Urinary bladder (tissue), 4 donors: ENCODE results near the gene DPP10. TPM values are rescaled to one million over a fixed set of nuclear protein-coding genes. Genes with fewer than 3 reads are reported as not detected.

ENCODE experiments used
- DNase-seq: peaks from one replicate; pipeline ENCODE4 v3.0.0-alpha.2; 2015; ENCODE audit errors: extremely low spot score
- H3K27ac ChIP-seq: one replicate; pipeline ENCODE4 v1.5.1; 2013; ENCODE audit warnings: low read depth, mild to moderate bottlenecking, moderate library complexity
- H3K36me3 ChIP-seq: one replicate; pipeline ENCODE4 v1.6.1; 2013; ENCODE audit warnings: mild to moderate bottlenecking, moderate library complexity; ENCODE audit not compliant: insufficient read depth
- H3K4me1 ChIP-seq: one replicate; pipeline ENCODE4 v1.6.1; 2013; ENCODE audit warnings: mild to moderate bottlenecking, moderate library complexity; ENCODE audit not compliant: insufficient read depth
- H3K4me3 ChIP-seq: one replicate; pipeline ENCODE4 v1.5.1; 2013; ENCODE audit warnings: low read depth, low read length
- WGBS: extraction: QIAGEN DNeasy Blood & Tissue Kit; methylation state at CpG from one replicate; pipeline ENCODE4 v1.1.7; 2013; 5-methylcytosine and 5-hydroxymethylcytosine counted together
- polyA plus RNA-seq: library from polyadenylated mRNA; stranded (reverse); fragments of 200-250 nt; gene quantifications from one replicate; pipeline ENCODE4 v1.2.3, GENCODE V29; 2013
- total RNA-seq: library from RNA; depleted of rRNA; stranded (reverse); fragments of >200 nt; gene quantifications from one replicate; pipeline ENCODE4 v1.2.3, GENCODE V29; 2014
- donor health status: healthy with polysubstance abuse.
- donor health status: healthy.

Gene DPP10
- total and polyA plus RNA-seq, 2 donors: 0.32 to 12.4 TPM

GRCh38 chr2:115161771-115162493, 719.5 kb downstream of the DPP10 start:
- WGBS: under 1% methylated on average over 81 of the region's 83 CpGs
- no peaks in the 10 kb centered on the region for H3K4me1 ChIP-seq

DNA sequence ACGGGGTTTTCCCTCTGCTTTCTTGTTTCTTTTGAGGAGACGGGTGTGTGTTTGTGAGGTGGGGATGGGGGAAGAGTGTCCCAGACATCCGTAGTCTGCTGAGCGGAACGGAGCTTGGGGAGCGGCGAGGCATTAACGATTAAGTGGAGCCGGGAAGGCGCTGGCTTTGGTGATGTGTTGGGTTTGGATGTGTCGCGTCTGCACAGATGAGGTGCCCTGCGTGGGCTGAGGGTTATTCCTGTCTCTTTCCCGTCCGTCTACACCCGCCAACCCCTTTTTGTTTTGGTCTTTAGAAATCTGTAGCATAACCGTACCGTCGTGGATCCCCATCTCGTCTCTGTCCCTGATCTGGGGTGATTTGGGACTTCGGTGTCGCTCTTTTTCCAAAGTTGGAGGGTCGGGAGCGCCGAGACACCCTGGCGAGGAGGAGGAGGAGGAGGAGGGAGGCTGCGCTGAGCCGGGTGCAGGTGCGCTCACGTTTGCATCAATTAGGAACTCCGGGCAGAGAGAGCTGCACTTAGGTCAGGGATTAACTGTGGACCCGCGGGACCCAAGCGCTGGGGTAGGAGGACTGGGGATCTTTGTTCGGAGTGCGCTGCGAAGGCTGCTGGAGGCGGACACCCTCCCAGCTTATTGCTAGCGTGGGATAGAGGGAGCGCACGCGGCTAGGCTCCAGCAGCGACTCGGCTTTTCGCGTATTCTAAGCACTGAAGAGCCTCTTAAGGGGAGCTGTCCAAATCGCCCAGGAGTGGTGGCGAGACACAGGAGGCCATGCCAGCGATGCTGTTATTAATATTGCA, 720.3 kb downstream of the DPP10 start:
- Histone ChIP-seq H3K36me3 (no peaks in the 10 kb centered on the region), H3K27ac (no peak overlapping the region), H3K4me3 (no peak overlapping the region), H3K4me1 (no peaks in the 10 kb centered on the region)
- no peak for DNase-seq
- WGBS: under 1% methylated on average over 49 of the region's 49 CpGs

More at GRCh38 chr2:115161771-115162493, 719.5 kb downstream of the DPP10 start:
- DNase-seq: no peak
- Histone ChIP-seq H3K27ac (no peak overlapping the region), H3K36me3 (no peaks in the 10 kb centered on the region), H3K4me3 (peak overlapping the region; percentile 39)

DNA sequence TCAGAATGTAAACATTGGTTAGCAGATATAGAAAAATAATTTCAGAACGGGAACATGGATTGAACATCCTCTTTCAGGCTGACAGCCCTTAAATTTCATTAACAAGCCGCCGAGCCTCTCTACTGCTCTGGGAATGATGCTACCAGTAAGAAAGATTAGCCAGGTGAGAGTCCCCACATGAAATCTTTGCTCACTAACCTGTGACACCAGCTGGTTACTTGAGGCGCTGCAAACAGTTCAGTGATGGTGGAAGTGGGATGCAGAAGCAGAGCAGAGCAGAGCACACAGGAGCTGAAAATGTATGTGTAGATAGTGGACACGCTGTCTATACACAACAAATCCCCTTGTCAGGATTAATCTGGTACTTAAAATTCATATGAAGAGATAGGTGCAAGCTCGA, 721.1 kb downstream of the DPP10 start:
- no peaks in the 10 kb centered on the region for H3K36me3 ChIP-seq
- no peak overlapping the region for H3K4me3 ChIP-seq
- WGBS: 27% methylated on average over 6 of the region's 6 CpGs
- no peak overlapping the region for H3K27ac ChIP-seq
- DNase-seq: no peak
- H3K4me1 ChIP-seq: no peaks in the 10 kb centered on the region

DNA sequence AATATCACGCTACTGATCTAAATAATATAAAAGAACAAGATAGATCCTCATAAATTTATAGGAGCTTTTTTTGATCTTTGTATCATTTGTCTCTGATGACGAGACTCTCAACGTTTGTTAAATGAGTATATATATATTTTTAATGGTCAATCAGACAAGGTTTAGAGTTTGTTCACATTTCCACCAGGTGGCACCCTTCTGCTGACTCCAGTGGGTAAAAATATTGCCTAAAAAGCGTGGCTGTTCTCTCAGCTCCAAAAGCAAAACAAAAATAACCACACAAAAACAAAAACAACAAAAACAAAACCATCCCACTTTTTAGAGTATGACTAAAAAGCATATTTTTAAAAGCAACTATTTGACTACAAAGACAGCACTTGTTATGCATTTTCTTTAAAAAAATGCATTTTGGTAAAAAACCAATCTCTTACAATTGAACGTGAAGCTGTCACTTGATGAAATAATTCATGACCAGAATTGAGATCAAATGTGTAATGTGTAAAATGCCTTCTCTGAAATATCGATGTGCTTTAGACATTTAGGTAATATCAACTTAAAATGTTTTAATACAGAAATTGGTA, 723.2 kb downstream of the DPP10 start:
- H3K36me3 ChIP-seq: no peaks in the 10 kb centered on the region
- no peak overlapping the region for H3K4me3 ChIP-seq
- no peaks in the 10 kb centered on the region for H3K4me1 ChIP-seq
- H3K27ac ChIP-seq: no peak overlapping the region
- no peak for DNase-seq
- 37% methylated on average over 6 of the region's 6 CpGs for WGBS

DNA sequence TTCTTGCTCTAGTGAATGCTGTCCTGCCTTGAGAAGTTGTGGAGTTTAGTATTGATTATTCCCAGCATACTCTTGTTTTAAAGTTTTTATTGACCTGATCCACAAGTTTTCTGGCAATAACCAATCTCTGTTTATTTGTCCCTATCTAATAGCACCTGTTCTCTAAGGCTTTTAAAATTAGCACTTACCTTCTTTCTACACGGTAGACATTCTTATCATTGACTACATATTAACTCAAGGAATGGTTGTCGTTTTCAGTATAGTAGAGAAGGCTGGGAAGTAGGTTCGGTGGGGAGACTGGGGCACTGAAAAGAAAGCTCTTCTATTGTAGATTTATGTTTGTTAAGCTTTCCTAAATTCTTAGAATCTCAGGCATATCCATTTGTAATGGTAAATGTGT, 726.0 kb downstream of the DPP10 start:
- DNase-seq: no peak
- H3K4me1 ChIP-seq: no peaks in the 10 kb centered on the region
- no peak overlapping the region for H3K27ac ChIP-seq
- H3K4me3 ChIP-seq: no peak overlapping the region
- 42% methylated on average over 3 of the region's 3 CpGs for WGBS
- H3K36me3 ChIP-seq: no peaks in the 10 kb centered on the region

DNA sequence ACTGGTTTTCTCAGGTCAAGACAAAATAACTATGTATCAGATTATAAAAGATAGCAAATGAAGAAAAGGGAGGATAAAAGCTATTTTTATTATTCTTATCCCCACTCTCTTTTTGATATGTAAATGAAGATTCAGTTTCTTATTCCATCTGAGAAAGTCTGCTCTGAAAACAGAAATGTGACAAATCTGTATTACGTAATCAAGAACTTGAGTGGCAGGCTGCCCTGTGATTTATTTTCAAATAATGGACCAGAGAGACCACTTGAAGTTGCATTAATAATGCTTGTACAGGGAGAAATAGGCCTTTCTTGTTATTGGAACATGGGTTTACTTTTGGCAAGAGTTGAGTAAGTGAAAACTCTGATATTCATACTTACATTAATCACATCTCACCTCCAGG, 727.4 kb downstream of the DPP10 start:
- H3K27ac ChIP-seq: no peak overlapping the region
- H3K36me3 ChIP-seq: no peaks in the 10 kb centered on the region
- H3K4me3 ChIP-seq: no peak overlapping the region
- DNase-seq: no peak
- no peaks in the 10 kb centered on the region for H3K4me1 ChIP-seq
- 92% methylated on average over 1 of the region's 1 CpG for WGBS

DNA sequence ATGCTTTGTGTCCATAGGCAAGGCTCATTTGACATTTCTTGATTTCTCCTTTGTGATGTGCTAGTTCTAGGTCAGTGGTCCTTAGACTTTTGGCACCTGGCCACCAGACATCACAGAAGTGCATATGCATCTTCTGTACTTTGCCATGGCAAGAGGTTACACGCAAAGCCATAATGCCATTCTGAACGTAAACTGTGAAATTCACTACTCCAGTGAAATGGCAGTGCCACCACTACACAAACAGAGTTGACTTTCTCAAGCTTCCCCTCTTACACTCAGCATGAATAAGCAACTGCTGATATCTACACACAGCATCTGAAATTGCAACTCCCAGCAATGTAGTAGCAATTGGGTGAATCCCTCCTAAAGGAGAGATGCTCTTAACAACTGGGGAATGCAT, 729.3 kb downstream of the DPP10 start:
- no peaks in the 10 kb centered on the region for H3K36me3 ChIP-seq
- DNase-seq: no peak
- WGBS: 90% methylated on average over 2 of the region's 2 CpGs
- no peak overlapping the region for H3K4me3 ChIP-seq
- no peak overlapping the region for H3K27ac ChIP-seq
- H3K4me1 ChIP-seq: no peaks in the 10 kb centered on the region

DNA sequence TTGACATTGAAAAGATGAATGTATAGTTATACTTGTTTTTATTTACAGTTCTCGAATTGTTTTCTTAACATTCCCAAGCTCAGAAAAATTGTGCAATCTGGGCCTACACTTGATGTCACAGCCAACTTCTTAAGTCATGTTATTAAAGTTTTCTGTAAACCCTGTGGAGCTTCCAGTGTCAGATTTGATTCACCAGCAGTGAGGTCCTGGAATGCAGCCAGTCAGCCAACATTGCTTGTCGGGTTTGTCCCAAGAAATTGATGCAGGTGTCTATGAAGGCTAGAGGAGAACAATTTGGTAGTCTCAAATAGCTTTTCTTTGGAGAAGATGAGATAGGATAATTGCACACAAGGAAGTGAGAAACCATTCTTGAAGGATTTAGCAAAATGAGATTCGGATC, 732.2 kb downstream of the DPP10 start:
- no peaks in the 10 kb centered on the region for H3K36me3 ChIP-seq
- H3K4me3 ChIP-seq: no peak overlapping the region
- WGBS: 65% methylated on average over 3 of the region's 3 CpGs
- H3K4me1 ChIP-seq: no peaks in the 10 kb centered on the region
- no peak for DNase-seq
- no peak overlapping the region for H3K27ac ChIP-seq

- Histone ChIP-seq H3K27ac (no peak overlapping the region), H3K36me3 (no peaks in the 10 kb centered on the region), H3K4me1 (no peaks in the 10 kb centered on the region), H3K4me3 (no peak overlapping the region)
- WGBS: 48% methylated on average over 3 of the region's 3 CpGs
- DNase-seq: no peak
Measured at GRCh38 chr2:115183144-115183543, 740.7 kb downstream of the DPP10 start.

DNA sequence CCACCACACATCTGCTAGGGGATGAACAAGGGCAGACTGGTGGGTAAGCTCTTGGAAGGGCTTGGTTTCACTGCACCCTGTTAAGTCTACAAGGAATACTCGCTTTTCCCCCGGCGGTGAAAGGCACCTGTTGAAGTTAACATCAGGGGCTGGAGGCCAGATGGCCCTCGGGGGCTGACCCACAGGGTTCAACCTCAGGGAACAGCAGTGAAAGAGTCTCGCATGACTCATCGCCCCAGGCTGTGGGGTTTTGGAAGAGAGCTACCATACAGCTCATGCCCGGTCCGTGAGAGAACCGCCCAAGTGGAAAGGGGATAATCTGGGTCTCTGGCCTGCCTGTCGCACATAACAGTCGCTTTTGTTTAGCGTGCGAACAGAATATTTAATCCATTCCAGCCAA, 748.0 kb downstream of the DPP10 start:
- no peak overlapping the region for H3K4me3 ChIP-seq
- WGBS: 95% methylated on average over 13 of the region's 13 CpGs
- no peaks in the 10 kb centered on the region for H3K4me1 ChIP-seq
- DNase-seq: no peak
- H3K27ac ChIP-seq: no peak overlapping the region
- no peaks in the 10 kb centered on the region for H3K36me3 ChIP-seq

DNA sequence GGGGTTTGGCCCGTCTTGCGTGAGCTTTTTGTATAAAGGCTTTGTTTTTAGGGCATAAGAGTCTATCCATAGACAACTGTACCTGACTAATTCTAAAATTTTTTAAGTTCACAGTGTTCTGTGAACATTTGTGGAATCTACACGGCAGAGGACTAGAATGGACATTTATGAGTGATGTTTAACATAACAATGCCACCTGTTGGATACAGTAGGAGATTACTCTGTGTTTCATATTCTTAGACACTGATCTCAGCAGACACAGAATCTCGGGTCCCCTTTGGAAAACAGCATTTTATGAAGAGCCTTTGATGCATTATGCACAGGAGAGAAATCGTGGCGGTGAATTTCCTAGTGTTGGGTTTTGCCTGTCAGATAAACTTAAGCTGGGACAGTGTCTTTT, 752.2 kb downstream of the DPP10 start:
- H3K36me3 ChIP-seq: no peaks in the 10 kb centered on the region
- 79% methylated on average over 6 of the region's 6 CpGs for WGBS
- DNase-seq: no peak
- H3K4me1 ChIP-seq: no peaks in the 10 kb centered on the region
- H3K4me3 ChIP-seq: no peak overlapping the region
- H3K27ac ChIP-seq: no peak overlapping the region

DNA sequence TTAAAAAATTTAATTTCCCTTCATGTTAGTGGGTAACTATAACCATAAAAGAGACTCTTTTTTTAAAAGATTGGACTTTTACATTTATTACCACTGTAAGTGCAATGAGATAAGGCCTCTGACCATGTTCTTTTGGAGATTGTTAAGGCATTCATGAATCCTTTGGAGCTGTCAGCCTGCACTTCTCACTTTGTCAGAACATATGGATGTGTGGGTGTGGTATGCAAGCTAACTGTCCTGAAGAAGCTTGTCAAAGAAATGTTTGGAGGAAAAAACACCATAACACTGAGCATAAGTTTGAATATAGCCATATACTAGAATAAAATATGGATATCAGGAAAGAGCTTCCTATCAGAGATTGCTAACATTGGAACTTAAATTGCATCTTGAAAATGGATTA, 754.1 kb downstream of the DPP10 start:
- Histone ChIP-seq H3K4me1 (no peaks in the 10 kb centered on the region), H3K27ac (no peak overlapping the region), H3K4me3 (no peak overlapping the region), H3K36me3 (no peaks in the 10 kb centered on the region)
- DNase-seq: no peak

- H3K27ac ChIP-seq: no peak overlapping the region
- no peak overlapping the region for H3K4me3 ChIP-seq
- 19% methylated on average over 4 of the region's 4 CpGs for WGBS
- H3K4me1 ChIP-seq: no peaks in the 10 kb centered on the region
- peak; percentile 40 for DNase-seq
- no peaks in the 10 kb centered on the region for H3K36me3 ChIP-seq
Measured at GRCh38 chr2:115199966-115200365, 757.5 kb downstream of the DPP10 start.

DNA sequence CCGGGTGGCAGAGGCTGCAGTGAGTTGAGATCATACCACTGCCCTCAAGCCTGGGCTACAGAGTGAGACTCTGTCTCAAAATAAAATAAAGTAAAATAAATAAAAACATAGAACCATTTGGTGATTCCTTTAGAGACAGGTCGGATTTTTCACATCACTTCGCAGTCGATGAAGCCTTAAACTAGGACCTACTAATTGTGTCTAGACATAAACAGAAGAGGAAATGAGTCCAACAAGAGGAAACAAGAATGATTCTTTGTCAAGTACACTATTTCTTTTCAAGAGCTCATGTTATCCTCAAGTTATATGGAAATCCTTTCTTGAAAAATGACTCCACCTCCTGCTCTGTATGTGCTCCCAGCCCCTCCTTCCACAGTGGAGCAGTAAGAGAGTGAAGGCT, 758.9 kb downstream of the DPP10 start:
- WGBS: 90% methylated on average over 4 of the region's 4 CpGs
- Histone ChIP-seq H3K4me1 (no peaks in the 10 kb centered on the region), H3K27ac (no peak overlapping the region), H3K4me3 (no peak overlapping the region), H3K36me3 (no peaks in the 10 kb centered on the region)
- no peak for DNase-seq
